ENCODE measurements around the gene FZR1.
A peak's percentile ranks its signal among the peaks of the same experiment; 100 is the strongest.

The FZR1 gene

GRCh38 chr19:3474010-3474409 lies 32.1 kb upstream of the FZR1 start:
- no peak for DNase-seq

GRCh38 chr19:3474614-3475013 lies 31.5 kb upstream of the FZR1 start:
- DNase-seq, result no peak

- DNase-seq, result no peak
Measured at GRCh38 chr19:3475449-3475848, 30.7 kb upstream of the FZR1 start.

GRCh38 chr19:3476830-3477229 lies 29.3 kb upstream of the FZR1 start:
- DNase-seq, result no peak

GRCh38 chr19:3477506-3477905 lies 28.6 kb upstream of the FZR1 start:
- DNase-seq, result no peak

- no peak for DNase-seq
Measured at GRCh38 chr19:3477951-3478350, 28.2 kb upstream of the FZR1 start.

GRCh38 chr19:3478409-3479176 lies 27.5 kb upstream of the FZR1 start:
- DNase-seq, result no peak

GRCh38 chr19:3479177-3479833 lies 26.8 kb upstream of the FZR1 start:
- peak in 1 of 3 experiments; percentile 69 for DNase-seq

- DNase-seq, result peak in 2 of 3 experiments; percentile 51 to 69
Measured at GRCh38 chr19:3479834-3480215, 26.3 kb upstream of the FZR1 start.

GRCh38 chr19:3480383-3481091 lies 25.6 kb upstream of the FZR1 start, which contains the start of gene SMIM24:
SMIM24 (minus strand) TSS chr19:3480525; CDS start chr19:3480463, 62 bp downstream.
- DNase-seq, result no peak

GRCh38 chr19:3481241-3482090 lies 24.6 kb upstream of the FZR1 start:
- DNase-seq, result no peak

- DNase-seq, result no peak
Measured at GRCh38 chr19:3482507-3483225, 23.4 kb upstream of the FZR1 start.

- DNase-seq, result peak in 2 of 3 experiments; percentile 22 to 37
Measured at GRCh38 chr19:3483226-3483628, 22.9 kb upstream of the FZR1 start, which contains the start of gene SMIM44. SMIM44 (minus strand) TSS chr19:3483441; CDS start chr19:3483403, 38 bp downstream.

- no peak for DNase-seq
Measured at GRCh38 chr19:3491396-3492119, 14.6 kb upstream of the FZR1 start.

GRCh38 chr19:3492131-3492839 lies 13.8 kb upstream of the FZR1 start:
- no peak for DNase-seq

GRCh38 chr19:3492919-3493318 lies 13.2 kb upstream of the FZR1 start:
- DNase-seq, result no peak

- no peak for DNase-seq
Measured at GRCh38 chr19:3493651-3494050, 12.5 kb upstream of the FZR1 start.

- no peak for DNase-seq
Measured at GRCh38 chr19:3494051-3494450, 12.1 kb upstream of the FZR1 start.

- DNase-seq, result no peak
Measured at GRCh38 chr19:3494559-3494958, 11.6 kb upstream of the FZR1 start.

Data from NCI-H1417 (cell line).